Peyer's patch (tissue), 4 donors: Measurements from ENCODE around the gene MYBPH.

Experiments
- POLR2A ChIP-seq, 2 donors: fragments of 450-650 bp; IDR thresholded peaks; one replicate each; pipeline ENCODE4 v1.5.1; 2017; ENCODE audit warnings: antibody characterized with exemption in 2 of 2, mild to moderate bottlenecking in 2 of 2, moderate library complexity in 2 of 2
- TF ChIP-seq, protein P1 (sequence below), 6 experiments: fragments of 450-650 bp in 4 of 6; fragments of 200-600 bp in 2 of 6; sonication (generic) in 1 of 6; IDR thresholded peaks; one replicate each; pipeline ENCODE4 v1.5.1; 2017 to 2019; ENCODE audit warnings: antibody characterized with exemption in 6 of 6, mild to moderate bottlenecking in 3 of 6, moderate library complexity in 1 of 6

DNA sequence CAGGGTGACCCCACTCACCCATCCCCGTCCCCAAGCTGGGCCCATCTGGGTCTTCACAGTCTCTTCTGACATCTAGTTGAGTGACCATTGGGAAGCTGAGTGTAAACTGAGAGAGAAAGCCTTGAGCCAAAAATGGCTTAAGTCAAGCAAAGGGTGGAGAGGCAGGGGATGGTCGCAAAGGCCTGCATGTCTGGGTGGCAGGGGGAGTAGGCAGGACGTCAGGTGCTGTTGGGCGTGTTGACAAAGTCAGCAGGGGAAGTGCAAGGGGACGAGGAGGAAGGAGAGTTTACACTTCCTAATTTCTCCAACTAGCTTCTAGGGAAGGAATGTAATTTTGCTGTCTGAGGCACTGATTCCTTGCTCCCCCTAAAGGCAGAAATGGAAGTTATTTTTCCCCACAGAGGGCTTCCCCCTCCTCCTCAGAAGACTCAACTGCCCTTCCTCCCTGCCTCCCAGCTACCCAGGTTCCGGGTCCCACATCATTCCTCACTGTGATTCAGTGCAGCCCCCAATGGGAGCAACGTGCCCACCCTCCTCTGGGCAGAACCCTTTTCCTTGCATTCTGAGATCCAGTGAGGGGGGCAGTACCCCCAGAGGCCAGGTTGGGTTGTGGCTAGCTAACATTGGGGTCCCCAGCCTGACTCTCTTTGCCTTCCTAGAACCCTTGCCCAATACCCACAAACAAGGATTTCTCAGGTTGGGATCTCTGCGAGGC, 49.3 kb downstream of the MYBPH start:
- TF ChIP-seq, protein P1, sequence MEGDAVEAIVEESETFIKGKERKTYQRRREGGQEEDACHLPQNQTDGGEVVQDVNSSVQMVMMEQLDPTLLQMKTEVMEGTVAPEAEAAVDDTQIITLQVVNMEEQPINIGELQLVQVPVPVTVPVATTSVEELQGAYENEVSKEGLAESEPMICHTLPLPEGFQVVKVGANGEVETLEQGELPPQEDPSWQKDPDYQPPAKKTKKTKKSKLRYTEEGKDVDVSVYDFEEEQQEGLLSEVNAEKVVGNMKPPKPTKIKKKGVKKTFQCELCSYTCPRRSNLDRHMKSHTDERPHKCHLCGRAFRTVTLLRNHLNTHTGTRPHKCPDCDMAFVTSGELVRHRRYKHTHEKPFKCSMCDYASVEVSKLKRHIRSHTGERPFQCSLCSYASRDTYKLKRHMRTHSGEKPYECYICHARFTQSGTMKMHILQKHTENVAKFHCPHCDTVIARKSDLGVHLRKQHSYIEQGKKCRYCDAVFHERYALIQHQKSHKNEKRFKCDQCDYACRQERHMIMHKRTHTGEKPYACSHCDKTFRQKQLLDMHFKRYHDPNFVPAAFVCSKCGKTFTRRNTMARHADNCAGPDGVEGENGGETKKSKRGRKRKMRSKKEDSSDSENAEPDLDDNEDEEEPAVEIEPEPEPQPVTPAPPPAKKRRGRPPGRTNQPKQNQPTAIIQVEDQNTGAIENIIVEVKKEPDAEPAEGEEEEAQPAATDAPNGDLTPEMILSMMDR (IDR thresholded peaks at IDR 0.05) = peak in 2 of 6 experiments; percentile 12 to 19
- TF ChIP-seq POLR2A (IDR thresholded peaks at IDR 0.05) = no peak
